ENCODE data around the gene SP8. TPM values are rescaled to one million over a fixed set of nuclear protein-coding genes. Genes with fewer than 3 reads are reported as not detected.

SP8 gene
- total RNA-seq, 1 donor from 2014 or later, result not detected

DNA sequence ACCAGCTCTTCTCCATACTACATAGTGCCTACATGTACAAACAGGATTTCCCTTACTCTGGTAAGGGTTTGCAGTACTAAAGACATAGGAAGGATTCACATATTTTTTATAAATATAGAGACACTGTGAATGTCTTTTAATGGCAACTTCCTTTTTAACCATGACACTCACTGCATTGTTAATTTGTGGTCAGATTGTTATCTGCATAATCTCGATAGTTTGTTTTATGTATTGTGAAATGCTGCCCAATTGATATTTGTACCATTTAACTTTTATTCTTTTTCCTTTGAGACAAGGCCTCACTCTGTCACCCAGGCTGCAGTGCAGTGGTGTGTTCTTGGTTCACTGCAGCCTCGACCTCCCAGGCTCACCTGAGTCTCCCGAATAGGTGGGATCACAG, 39.7 kb downstream of the SP8 start:
- no peak overlapping the region for H3K4me3 ChIP-seq
- TF ChIP-seq, protein P1, sequence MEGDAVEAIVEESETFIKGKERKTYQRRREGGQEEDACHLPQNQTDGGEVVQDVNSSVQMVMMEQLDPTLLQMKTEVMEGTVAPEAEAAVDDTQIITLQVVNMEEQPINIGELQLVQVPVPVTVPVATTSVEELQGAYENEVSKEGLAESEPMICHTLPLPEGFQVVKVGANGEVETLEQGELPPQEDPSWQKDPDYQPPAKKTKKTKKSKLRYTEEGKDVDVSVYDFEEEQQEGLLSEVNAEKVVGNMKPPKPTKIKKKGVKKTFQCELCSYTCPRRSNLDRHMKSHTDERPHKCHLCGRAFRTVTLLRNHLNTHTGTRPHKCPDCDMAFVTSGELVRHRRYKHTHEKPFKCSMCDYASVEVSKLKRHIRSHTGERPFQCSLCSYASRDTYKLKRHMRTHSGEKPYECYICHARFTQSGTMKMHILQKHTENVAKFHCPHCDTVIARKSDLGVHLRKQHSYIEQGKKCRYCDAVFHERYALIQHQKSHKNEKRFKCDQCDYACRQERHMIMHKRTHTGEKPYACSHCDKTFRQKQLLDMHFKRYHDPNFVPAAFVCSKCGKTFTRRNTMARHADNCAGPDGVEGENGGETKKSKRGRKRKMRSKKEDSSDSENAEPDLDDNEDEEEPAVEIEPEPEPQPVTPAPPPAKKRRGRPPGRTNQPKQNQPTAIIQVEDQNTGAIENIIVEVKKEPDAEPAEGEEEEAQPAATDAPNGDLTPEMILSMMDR (IDR thresholded peaks at IDR 0.05), result no peak
- H3K36me3 ChIP-seq, result no peaks in the 10 kb centered on the region
- no peaks in the 10 kb centered on the region for H3K27me3 ChIP-seq (ENCODE audit: low read depth)
- ATAC-seq (no peak), DNase-seq (no peak)
- intact Hi-C loops (cut with DNase I), result no loop called here
- no peaks in the 10 kb centered on the region for H3K4me1 ChIP-seq
- H3K9me3 ChIP-seq, result no peaks in the 10 kb centered on the region
- no peak overlapping the region for H3K27ac ChIP-seq

DNA sequence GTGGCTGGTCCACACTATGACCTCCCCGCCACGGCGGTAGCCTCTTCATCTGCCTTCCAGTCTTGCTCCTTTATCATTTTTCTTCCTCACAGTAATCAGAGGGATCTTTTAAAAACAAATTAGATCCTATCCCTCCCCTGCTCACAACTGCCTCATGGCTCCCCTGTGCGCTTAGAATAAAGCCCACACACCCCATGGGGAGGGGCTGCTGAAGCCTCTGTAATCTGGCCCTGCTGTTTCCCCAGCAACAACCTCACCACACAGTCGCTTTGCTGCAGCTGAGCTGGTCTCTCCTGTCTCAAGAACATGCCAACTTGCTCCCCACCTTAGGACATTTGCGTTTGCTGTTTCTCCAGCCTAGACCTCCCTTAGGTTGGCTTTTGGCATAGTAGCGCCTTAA, 41.0 kb downstream of the SP8 start:
- Histone ChIP-seq H3K9me3 (no peaks in the 10 kb centered on the region), H3K27me3 (ENCODE audit: low read depth) (no peaks in the 10 kb centered on the region), H3K36me3 (no peaks in the 10 kb centered on the region), H3K4me3 (no peak overlapping the region), H3K27ac (no peak overlapping the region), H3K4me1 (no peaks in the 10 kb centered on the region)
- ATAC-seq, result no peak
- TF ChIP-seq, protein P1 (IDR thresholded peaks at IDR 0.05), result no peak
- no peak for DNase-seq
- intact Hi-C loops (cut with DNase I), result no loop called here

DNA sequence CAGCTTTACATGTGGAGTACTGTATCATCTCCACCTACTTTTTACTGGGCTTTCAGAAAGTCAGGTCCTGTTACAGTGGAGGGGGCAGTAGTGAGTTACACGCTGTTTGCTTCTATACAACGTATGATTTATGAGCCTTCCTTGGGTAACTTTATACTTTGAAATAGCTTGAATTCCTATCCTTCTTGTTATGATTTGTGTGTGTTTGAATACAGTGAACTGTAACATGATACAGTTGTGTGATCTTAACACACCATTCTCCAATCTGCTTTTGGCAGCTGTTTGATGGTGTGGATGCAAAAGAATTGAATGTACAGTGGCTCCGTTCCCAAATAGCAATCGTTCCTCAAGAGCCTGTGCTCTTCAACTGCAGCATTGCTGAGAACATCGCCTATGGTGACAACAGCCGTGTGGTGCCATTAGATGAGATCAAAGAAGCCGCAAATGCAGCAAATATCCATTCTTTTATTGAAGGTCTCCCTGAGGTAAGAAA, 41.7 kb downstream of the SP8 start:
- intact Hi-C loops (cut with DNase I), result no loop called here
- no peaks in the 10 kb centered on the region for H3K36me3 ChIP-seq
- H3K9me3 ChIP-seq, result no peaks in the 10 kb centered on the region
- ATAC-seq, result no peak
- no peak overlapping the region for H3K4me3 ChIP-seq
- DNase-seq, result no peak
- no peak overlapping the region for H3K27ac ChIP-seq
- H3K4me1 ChIP-seq, result no peaks in the 10 kb centered on the region
- TF ChIP-seq, protein P1 (IDR thresholded peaks at IDR 0.05), result no peak
- H3K27me3 ChIP-seq (ENCODE audit: low read depth), result no peaks in the 10 kb centered on the region

DNA sequence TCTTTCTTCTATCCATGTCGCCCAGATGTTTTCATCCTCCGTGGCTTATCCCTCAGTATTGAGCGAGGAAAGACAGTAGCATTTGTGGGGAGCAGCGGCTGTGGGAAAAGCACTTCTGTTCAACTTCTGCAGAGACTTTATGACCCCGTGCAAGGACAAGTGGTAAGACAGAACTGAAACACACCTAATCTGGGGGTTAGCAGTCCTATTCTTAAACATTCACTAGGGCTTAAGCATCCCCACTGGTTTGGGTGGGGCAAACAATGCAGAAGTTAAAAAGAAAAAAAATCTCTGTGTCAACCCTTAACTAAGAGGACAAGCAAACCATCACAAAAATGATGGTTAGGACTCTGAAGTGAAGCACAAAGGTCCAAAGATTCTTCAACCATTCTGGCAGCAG, 43.8 kb downstream of the SP8 start:
- H3K27ac ChIP-seq, result no peak overlapping the region
- no peaks in the 10 kb centered on the region for H3K4me1 ChIP-seq
- no peaks in the 10 kb centered on the region for H3K9me3 ChIP-seq
- DNase-seq (no peak), ATAC-seq (no peak)
- TF ChIP-seq, protein P1 (IDR thresholded peaks at IDR 0.05), result no peak
- no peaks in the 10 kb centered on the region for H3K36me3 ChIP-seq
- intact Hi-C loops (cut with DNase I), result no loop called here
- no peak overlapping the region for H3K4me3 ChIP-seq
- H3K27me3 ChIP-seq (ENCODE audit: low read depth), result no peaks in the 10 kb centered on the region

DNA sequence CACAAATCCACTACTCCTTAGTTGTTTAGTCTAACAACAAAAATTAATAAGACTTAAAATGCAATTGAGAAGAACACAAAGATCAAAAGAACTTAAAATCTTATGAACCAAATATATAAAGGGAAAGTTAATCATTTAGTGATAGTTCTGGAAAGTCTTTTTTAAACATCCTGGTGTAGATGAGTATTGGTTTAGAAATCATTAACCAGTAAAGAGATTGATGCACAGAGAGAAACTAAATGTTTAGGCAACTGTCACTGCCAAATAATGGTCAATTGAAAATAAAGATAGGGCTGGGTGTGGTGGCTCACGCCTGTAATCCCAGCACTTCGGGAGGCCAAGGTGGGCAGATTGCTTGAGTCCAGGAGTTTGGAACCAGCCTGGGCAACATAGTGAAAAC, 44.9 kb downstream of the SP8 start:
- H3K4me3 ChIP-seq, result no peak overlapping the region
- DNase-seq (no peak), ATAC-seq (no peak)
- H3K27ac ChIP-seq, result no peak overlapping the region
- intact Hi-C loops (cut with DNase I), result no loop called here
- no peaks in the 10 kb centered on the region for H3K4me1 ChIP-seq
- no peaks in the 10 kb centered on the region for H3K27me3 ChIP-seq (ENCODE audit: low read depth)
- TF ChIP-seq, protein P1 (IDR thresholded peaks at IDR 0.05), result no peak
- H3K9me3 ChIP-seq, result no peaks in the 10 kb centered on the region
- no peaks in the 10 kb centered on the region for H3K36me3 ChIP-seq
